RKO (cell line): Measurements from ENCODE around the gene PSD4.

Experiments used
- DNase-seq: peaks from one replicate; pipeline ENCODE4 v3.0.0-alpha.2; 2016; ENCODE audit warnings: low spot score

Gene PSD4

GRCh38 chr2:113184531-113185230 lies 10.9 kb downstream of the PSD4 start:
- DNase-seq = no peak

- no peak for DNase-seq
Measured at GRCh38 chr2:113185664-113186432, 12.1 kb downstream of the PSD4 start.

- DNase-seq = no peak
Measured at GRCh38 chr2:113186433-113186796, 12.6 kb downstream of the PSD4 start.

DNA sequence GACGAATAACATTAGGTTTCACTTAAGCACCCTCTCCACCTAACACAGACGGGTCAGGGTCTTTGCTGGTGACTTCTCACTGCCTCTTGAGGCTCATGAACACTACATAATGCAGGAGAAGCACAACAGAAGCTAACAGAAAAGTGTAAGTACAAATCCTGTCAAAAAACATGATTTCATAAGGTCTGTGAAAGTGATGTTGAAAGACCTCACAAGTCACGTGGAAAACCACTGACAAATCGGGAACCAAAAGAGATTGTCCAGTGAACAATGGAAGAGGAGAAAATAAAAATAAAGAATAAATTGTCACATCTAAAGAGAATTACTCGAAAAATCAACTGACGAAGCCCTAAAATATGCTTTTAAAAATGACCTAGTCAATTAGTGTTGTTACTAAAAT lies 14.0 kb downstream of the PSD4 start:
- no peak for DNase-seq

GRCh38 chr2:113190871-113191270 lies 17.1 kb downstream of the PSD4 start:
- no peak for DNase-seq

DNA sequence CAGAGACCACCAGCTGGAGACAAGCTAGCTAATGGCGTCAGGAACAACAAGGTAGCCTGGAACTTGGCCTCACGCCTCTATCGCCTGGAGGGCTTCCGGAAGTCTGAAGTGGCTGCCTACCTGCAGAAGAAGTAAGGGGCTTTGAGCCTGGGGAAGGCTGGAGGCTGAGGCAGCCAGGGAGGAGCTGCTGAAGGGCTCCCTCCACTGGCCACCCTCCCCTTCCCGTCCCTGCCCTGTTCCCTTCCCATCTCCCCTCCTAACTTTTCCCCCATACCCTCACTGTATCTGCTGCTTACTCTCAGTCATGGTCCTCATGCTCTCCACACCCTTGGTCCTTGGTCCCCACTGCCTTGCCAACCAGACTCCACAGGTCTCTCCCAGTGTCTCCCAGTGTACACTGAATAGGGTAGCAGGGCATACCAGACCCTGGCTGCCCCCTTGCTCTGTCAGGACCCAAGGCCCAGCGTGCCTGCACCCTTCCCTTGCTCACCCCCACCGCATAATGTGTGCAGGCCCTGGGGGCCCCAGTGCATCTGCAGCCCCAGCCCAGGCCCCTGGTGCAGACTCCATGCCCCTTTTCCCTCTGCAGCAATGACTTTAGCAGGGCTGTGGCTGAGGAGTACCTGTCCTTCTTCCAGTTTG lies 18.8 kb downstream of the PSD4 start:
- DNase-seq = no peak

DNA sequence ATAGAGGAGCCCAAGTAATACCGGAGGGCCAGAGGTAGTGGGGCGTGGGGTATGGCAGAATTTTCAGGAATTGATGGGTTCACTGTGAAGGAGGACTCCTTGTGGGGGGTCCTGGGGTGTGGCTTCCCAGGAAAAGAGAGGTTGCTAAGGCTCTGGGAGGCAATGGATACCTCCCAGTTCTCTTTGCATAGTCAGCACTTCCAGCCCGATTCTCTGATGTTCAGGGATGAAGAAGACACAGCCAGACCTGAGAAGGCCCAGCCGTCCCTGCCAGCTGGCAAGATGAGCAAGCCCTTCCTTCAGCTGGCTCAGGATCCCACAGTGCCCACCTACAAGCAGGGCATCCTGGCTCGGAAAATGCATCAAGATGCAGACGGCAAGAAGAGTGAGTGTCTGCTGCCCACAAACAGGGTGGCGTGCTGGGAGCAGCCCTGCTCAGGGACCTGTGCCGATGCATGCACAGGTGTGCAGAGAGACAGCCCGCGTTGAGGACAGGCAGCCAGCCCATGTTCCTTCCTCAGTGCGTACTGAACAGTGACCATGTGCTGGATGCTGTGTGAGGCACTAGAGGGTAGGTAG lies 22.2 kb downstream of the PSD4 start:
- DNase-seq = no peak

- no peak for DNase-seq
Measured at GRCh38 chr2:113196839-113197238, 23.1 kb downstream of the PSD4 start.

GRCh38 chr2:113197347-113198047 lies 23.7 kb downstream of the PSD4 start:
- no peak for DNase-seq

DNA sequence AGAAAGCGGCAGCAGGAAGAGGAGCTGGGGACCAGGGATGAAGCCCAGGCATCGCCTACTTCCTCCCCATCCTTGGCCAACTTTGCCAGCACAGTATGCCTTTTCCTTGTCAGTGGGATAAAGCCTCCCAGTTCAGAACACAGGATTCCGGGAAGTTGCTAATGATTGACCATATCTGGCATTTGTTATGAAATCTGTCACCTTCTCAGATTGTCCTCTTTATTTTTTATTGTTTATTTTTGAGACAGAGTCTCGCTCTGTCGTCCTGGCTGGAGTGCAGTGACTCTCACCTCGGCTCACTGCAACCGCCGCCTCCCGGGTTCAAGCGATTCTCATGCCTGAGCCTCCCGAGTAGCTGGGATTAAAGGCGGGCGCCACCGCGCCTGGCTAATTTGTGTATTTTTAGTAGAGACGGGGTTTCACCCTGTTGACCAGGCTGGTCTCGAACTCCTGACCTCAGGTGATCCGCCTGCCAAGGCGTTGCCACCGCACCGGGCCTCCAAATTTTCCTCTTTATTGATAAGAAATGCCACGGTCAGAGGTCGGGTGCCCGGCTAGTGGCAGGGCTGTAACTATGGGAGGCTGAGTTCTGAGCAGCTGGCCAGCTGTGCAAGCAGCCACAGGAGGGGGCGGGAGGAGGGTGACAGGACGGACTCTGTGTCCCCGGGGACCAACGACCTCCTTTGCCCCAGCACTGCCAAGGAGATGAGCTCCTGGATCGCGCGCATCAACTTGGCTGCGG lies 24.4 kb downstream of the PSD4 start:
- DNase-seq = no peak

DNA sequence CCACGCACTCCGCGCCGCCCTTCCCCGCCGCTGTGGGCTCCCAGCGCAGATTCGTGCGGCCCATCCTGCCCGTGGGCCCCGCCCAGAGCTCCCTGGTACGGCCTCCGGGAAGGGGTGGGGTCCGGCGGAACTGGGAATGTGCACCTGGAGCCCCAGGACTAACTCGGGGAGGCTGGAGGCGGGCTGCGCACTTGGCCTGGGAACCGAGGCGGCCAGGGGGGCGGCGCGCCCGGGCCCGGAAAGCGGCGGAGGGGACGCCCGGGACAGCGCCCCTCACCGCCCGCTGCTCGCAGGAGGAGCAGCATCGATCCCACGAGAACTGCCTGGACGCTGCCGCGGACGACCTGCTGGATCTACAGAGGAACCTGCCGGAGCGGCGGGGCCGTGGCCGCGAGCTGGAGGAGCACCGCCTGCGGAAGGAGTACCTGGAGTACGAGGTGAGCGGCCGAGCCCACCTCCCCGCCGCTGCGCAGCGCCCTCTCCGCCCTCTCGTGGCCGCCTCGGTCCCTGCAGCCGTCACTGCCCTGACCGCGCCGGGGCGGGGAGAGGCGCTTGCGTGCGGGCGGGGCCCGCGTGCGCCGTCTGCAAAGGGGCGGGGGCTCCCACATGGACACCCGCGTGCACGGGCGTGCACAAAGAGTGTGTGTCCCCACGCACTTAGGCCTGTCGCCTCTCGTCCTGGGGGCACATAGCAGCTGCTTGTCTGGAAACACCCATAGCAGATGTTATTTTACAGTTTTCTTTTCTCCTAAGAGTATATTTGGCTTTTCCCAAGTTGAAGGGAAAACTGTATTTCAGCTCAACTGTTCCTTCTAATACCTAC lies 25.2 kb downstream of the PSD4 start:
- DNase-seq = peak; percentile 79

- DNase-seq = peak; percentile 38
Measured at GRCh38 chr2:113200236-113200635, 26.5 kb downstream of the PSD4 start.

- DNase-seq = peak; percentile 8
Measured at GRCh38 chr2:113200736-113201490, 27.1 kb downstream of the PSD4 start.

DNA sequence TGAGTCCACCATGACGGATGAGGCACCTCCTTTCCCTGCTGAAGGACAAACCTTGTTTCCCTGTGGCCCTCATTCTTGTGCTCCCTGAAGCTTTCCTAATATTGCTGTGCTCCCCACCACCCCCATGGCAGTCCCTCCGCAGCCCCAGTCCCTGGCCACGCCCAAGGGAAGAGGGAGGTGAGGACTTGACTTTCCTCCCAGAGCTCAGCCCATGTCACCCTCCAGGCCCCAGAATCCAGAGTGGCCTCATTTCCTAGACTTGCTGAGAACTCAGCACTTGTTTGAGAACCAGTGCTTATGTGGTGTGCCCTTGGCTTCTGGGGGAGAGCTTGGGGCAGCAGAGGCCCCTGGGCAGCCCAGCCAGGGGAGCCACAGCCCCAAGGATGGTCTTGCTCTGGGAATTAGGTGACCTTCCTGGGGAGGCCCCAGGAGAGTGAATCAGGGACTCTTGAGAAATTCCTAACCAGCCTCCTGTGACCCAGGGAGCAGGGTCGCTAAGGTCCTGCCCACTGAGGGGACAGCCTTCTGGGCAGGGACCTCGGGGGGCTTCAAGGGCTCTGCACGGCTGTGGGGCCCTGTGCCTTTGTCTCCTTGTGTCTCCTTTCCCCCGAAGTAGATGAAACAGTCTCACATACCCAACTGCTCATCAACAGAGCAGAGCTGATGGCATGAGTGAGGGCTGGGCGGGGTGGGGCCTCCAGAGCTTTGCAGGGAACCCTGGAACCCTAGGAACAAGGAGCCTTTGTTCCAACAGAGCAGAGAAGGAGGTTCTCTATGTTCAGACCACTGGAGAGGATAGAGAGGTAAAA lies 27.9 kb downstream of the PSD4 start:
- no peak for DNase-seq

- no peak for DNase-seq
Measured at GRCh38 chr2:113202305-113203216, 28.8 kb downstream of the PSD4 start.

DNA sequence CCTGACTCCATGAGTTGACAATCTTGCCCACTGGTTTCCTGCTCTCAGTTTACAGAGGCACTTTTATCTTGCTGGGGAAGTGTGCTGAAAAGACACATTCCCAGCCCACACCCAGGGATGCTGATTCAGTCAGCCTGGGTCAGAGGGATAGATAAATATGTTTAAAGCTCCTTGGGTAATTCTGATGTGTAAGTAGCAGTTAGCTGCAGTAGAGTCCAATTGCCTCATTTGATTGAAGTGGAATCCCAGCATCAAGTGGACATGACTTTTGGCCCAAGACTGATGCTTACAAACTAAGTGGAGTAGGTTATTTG lies 29.4 kb downstream of the PSD4 start:
- no peak for DNase-seq

- DNase-seq = peak; percentile 62
Measured at GRCh38 chr2:113203901-113204519, 30.2 kb downstream of the PSD4 start.

DNA sequence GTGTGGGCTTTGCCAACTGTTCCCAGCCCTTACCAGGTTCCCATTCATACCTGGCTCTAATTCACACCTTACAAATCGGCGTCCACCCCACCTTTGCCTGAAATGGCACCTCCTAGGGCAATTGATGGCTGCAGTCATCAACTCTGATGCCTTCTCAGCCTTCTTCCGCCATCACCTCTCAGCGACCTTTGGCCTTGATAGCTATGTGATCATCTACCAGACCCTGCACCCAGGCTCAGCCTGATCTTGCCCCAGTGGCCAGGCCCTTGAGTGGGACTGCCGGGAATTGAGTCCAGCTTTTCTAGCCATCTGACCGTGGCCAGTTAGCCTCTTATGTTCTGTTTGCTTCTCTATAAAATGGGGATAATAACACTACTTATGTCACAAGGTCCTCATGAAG lies 32.5 kb downstream of the PSD4 start:
- no peak for DNase-seq
